ENCODE data around the gene FADS2. TPM values are rescaled to one million over a fixed set of nuclear protein-coding genes. Genes with fewer than 3 reads are reported as not detected.

Gene FADS2
- total and polyA plus RNA-seq, 9 of the 15 experiments (the other 6 are each of a cell fraction or from before 2014, with no cell fraction given) = 2.9 to 42.8 (median 16.2) TPM

GRCh38 chr11:61782299-61782698 lies 45.8 kb upstream of the FADS2 start:
- CTCF ChIA-PET (ENCODE audit: low intra/inter-chr PET ratio) = no interaction called here

DNA sequence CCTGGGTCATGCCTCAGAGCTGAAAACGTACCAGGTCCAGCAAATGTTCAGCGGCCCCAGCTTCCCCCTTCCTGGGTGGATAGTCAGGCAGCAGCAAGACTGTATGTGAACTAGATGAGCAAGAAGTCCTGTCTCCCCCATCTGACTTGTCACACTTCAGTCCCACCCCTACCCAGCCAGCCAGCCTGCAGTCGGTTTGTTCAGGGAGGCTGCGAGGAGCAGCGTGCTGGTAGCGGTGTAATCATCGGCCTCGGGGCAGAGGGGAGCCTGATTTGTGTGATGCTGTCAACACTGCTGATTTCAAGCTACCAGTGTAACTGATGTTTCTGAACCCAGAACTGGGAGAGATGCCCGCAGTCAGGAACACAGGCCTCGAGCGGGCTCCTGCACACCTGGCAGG lies 45.3 kb upstream of the FADS2 start:
- DNase-seq (ENCODE audit: extremely low read depth in 1 of 4, low spot score in 3 of 4) (no peak), FAIRE-seq (no peak), ATAC-seq (no peak)
- no TSS peak for BruUV-seq (replicated peaks)
- TF ChIP-seq POLR2G (IDR thresholded peaks at IDR 0.05; ENCODE audit: low read depth, low read length) (peak; percentile 43), RBBP5 (IDR thresholded peaks at IDR 0.05; ENCODE audit: borderline replicate concordance, insufficient read depth, low read length, poor library complexity, severe bottlenecking) (no peak)
- TF ChIP-seq, protein P1, sequence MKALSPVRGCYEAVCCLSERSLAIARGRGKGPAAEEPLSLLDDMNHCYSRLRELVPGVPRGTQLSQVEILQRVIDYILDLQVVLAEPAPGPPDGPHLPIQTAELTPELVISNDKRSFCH (CRISPR knock-in tag; IDR thresholded peaks at IDR 0.05) = no peak
- TF ChIP-seq, protein P1 (tag; IDR thresholded peaks at IDR 0.05) = no peak
- Histone ChIP-seq H2AFZ (ENCODE audit: low read depth, low read length) (no peak overlapping the region), H4K20me1 (replicated peaks; ENCODE audit: control insufficient read depth, insufficient read depth, low read length) (peaks cover 6% of the 10 kb centered on the region), H3K4me1 (replicated peaks in 1 of 2; ENCODE audit: control insufficient read depth in 2 of 2, insufficient read depth in 2 of 2, low read length in 2 of 2) (peaks cover 0 to 19% of the 10 kb centered on the region in 2 experiments; a peak in 2 of 5 replicates), H3K36me3 (ENCODE audit: control insufficient read depth, insufficient read depth, low read length) (peaks cover 69% of the 10 kb centered on the region), H3K9me3 (replicated peaks; ENCODE audit: control insufficient read depth, insufficient read depth, low read depth, low read length) (no peaks in the 10 kb centered on the region), H3K79me2 (ENCODE audit: control insufficient read depth, insufficient read depth, low read length) (0 out of 3 replicates have a peak, but pooled peaks cover 2% of the 10 kb centered on the region), H3K9me1 (ENCODE audit: control insufficient read depth, insufficient read depth, low read length) (no peaks in the 10 kb centered on the region), H3K27me3 (ENCODE audit: control insufficient read depth in 2 of 2, insufficient read depth in 2 of 2, low read length in 2 of 2) (no peaks in the 10 kb centered on the region), H3K4me3 (no peak overlapping the region), H3K9ac (ENCODE audit: insufficient read depth in 1 of 2, low read depth in 2 of 2, low read length in 2 of 2) (peak overlapping the region in 1 of 2 experiments; percentile 21; a peak in 1 of 4 replicates), H3K27ac (ENCODE audit: extremely low read depth, low read depth, low read length) (no peak overlapping the region), H3K4me2 (ENCODE audit: insufficient read depth, low read length) (no peak overlapping the region)
- CTCF ChIA-PET (ENCODE audit: low intra/inter-chr PET ratio) = no interaction called here
- WGBS (ENCODE audit: insufficient coverage, low coverage, missing lambda C conversion rate) = 75% methylated on average over 10 of the region's 11 CpGs
- in situ Hi-C loops (cut with MboI) = no loop called here
- POLR2A ChIA-PET = interaction anchor here (0.6 to 1.7 kb wide), 10 partner anchors 10 to 406 kb away, joined by 3 to 8 read pairs (median 3); partner anchors contain the start of genes FEN1 and TMEM258
- intact Hi-C loops (cut with micrococcal nuclease) = no loop called here

More at GRCh38 chr11:61782299-61782698, 45.8 kb upstream of the FADS2 start:
- Histone ChIP-seq H3K79me2 (ENCODE audit: control insufficient read depth, insufficient read depth, low read length) (no peaks in the 10 kb centered on the region), H3K9me1 (ENCODE audit: control insufficient read depth, insufficient read depth, low read length) (no peaks in the 10 kb centered on the region), H3K27me3 (ENCODE audit: control insufficient read depth in 2 of 2, insufficient read depth in 2 of 2, low read length in 2 of 2) (no peaks in the 10 kb centered on the region), H4K20me1 (replicated peaks; ENCODE audit: control insufficient read depth, insufficient read depth, low read length) (peaks cover 6% of the 10 kb centered on the region; the same call in 1 of the 2 replicates), H3K4me1 (replicated peaks in 1 of 2; ENCODE audit: control insufficient read depth in 2 of 2, insufficient read depth in 2 of 2, low read length in 2 of 2) (peaks cover 0 to 24% of the 10 kb centered on the region in 2 experiments; a peak in 2 of 5 replicates), H3K36me3 (ENCODE audit: control insufficient read depth, insufficient read depth, low read length) (peaks cover 67% of the 10 kb centered on the region), H2AFZ (ENCODE audit: low read depth, low read length) (no peak overlapping the region), H3K9me3 (replicated peaks; ENCODE audit: control insufficient read depth, insufficient read depth, low read depth, low read length) (no peaks in the 10 kb centered on the region), H3K27ac (ENCODE audit: extremely low read depth, low read depth, low read length) (no peak overlapping the region), H3K4me3 (no peak overlapping the region), H3K4me2 (ENCODE audit: insufficient read depth, low read length) (no peak overlapping the region), H3K9ac (ENCODE audit: insufficient read depth in 1 of 2, low read depth in 2 of 2, low read length in 2 of 2) (no peak overlapping the region)
- no peak for FAIRE-seq
- BruUV-seq (replicated peaks) = no TSS peak
- DNase-seq (ENCODE audit: extremely low read depth in 1 of 4, low spot score in 3 of 4) = no peak
- in situ Hi-C loops (cut with MboI) = no loop called here
- TF ChIP-seq, protein P2, sequence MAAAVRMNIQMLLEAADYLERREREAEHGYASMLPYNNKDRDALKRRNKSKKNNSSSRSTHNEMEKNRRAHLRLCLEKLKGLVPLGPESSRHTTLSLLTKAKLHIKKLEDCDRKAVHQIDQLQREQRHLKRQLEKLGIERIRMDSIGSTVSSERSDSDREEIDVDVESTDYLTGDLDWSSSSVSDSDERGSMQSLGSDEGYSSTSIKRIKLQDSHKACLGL (CRISPR knock-in tag; IDR thresholded peaks at IDR 0.05; ENCODE audit: borderline replicate concordance, poor library complexity, severe bottlenecking) = no peak
- TF ChIP-seq CAMTA2 (CRISPR knock-in tag; conservative IDR thresholded peaks at IDR 0.05) (no peak), ZNF311 (CRISPR knock-in tag; IDR thresholded peaks at IDR 0.05) (no peak), CHCHD3 (CRISPR knock-in tag; IDR thresholded peaks at IDR 0.05) (no peak), POLR2G (IDR thresholded peaks at IDR 0.05; ENCODE audit: low read depth, low read length) (no peak), ZNF24 (IDR thresholded peaks at IDR 0.05) (no peak), HEY1 (CRISPR knock-in tag; IDR thresholded peaks at IDR 0.05; ENCODE audit: borderline replicate concordance) (no peak), ZNF431 (CRISPR knock-in tag; IDR thresholded peaks at IDR 0.05) (no peak), DPF2 (IDR thresholded peaks at IDR 0.05) (no peak), FIP1L1 (IDR thresholded peaks at IDR 0.05; ENCODE audit: low read depth, low read length, poor library complexity, severe bottlenecking) (no peak)
- POLR2A ChIA-PET = interaction anchor here (0.6 to 1.7 kb wide), 10 partner anchors 10 to 407 kb away, joined by 3 to 8 read pairs (median 3); partner anchors contain the start of genes FEN1 and TMEM258
- ATAC-seq = no peak
- intact Hi-C loops (cut with micrococcal nuclease) = no loop called here
- WGBS (ENCODE audit: insufficient coverage, low coverage, missing lambda C conversion rate) = 58% methylated on average over 3 of the region's 3 CpGs
